HG03108 (cell line): Measurements from ENCODE around the gene PA2G4.
"Not testable (repeated sequence)": the region's sequence is repeated elsewhere in the genome, so short reads cannot be mapped to it uniquely, and the experiment has no call there.

ENCODE experiments used
- ATAC-seq: cut with Tn5 transposase; IDR thresholded peaks from one replicate; pipeline ENCODE4 v1.9.1; 2021; ENCODE audit warnings: moderate library complexity; ENCODE audit not compliant: unreplicated experiment

The PA2G4 gene

DNA sequence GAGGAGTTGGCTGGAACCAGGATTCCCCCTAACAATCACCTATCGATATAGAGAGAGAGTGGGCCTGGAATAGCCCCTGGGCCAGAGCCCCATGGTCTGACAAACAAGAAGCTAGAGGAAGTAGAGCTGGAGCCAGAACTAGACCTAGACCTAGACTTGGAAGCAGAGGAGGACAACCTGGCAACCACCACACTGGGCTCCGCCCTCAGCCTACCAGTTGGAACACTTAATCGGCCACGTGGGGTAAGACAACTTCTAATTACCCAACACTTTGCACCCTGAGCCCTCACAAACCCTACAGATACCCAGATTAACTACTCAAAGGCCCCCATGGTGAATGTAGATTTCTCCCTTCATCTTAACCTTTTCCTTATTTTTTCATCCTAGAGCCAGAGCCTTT is 4.6 kb upstream of the PA2G4 start:
- no peak for ATAC-seq

DNA sequence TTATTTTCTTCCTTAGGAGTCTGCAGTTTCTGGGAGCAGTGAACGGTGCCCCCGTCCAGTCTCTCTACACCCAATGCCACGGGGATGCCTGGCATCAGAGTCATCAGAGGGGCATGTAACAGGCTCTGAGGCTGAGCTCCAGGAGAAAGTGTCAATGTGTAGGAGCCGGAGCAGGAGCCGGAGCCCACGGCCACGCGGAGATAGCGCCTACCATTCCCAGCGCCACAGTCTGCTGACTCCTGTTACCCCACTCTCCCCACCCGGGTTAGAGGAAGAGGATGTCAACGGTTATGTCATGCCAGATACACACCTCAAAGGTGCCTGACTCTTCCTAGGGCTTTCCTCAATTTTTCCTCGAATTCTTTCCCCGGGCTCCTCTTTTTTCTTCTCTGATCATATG is 3.3 kb upstream of the PA2G4 start:
- no peak for ATAC-seq

DNA sequence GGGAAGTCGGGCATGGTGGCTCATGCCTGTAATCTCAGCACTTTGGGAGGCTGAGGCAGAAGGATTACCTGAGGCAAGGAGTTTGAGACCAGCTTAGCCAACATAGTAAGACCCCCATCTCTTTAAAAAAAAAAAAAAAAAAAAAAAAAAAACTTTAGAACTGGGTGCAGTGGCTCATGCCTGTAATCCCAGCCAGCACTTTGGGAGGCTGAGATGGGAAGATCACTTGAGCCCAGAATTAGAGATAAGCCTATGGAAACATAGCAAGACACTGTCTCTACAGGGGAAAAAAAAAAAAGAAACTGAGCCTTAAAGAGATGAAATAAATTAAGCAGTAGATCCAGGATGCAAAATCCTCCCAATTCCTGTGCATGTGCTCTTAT is 1.7 kb upstream of the PA2G4 start:
- no peak for ATAC-seq

GRCh38 chr12:56103066-56103711 is 1.2 kb upstream of the PA2G4 start:
- no peak for ATAC-seq

- no peak for ATAC-seq
These were observed 593 bp upstream of the PA2G4 start for GRCh38 chr12:56103823-56104108.

DNA sequence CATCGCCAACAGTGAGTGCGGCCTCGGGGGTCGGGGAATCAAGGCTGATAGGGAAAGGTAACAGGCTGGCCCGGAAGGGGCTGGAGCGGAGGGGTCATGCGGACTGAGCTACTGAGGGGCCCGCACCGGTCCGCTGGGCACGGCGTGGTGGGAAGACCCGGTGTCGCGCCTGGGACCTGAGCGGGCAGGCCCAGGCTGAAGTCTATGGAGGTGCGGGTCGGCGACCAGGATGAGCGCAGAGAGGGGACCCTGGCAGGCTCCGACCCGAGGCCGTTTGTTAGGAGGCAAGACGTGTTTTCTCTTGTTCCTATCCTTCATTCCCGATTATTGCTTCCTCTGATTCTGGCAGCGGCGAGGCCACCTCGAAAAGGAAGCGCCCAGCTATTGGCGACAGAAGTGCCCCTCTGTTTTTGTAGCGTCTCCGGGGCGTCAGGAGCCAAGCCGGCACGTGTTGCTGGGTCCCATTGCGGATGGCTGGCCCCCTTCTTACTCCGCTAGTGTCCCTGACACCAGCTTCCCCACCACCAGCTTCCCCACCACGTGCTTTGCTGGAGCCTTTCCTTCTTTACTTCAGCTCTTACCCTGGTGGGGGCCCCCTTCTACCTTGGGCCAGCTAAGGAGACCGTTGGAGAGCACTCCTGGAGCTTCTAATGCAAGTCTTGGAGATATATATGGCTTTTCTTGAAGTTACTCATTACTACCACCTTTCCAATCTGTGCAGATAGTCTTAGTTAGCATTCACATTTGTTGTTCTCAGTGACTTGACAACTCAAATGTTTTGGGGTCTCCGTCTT is 653 bp downstream of the PA2G4 start:
- peak; percentile 4 for ATAC-seq

- ATAC-seq: no peak
These were observed 1.2 kb downstream of the PA2G4 start for GRCh38 chr12:56105609-56105902.

DNA sequence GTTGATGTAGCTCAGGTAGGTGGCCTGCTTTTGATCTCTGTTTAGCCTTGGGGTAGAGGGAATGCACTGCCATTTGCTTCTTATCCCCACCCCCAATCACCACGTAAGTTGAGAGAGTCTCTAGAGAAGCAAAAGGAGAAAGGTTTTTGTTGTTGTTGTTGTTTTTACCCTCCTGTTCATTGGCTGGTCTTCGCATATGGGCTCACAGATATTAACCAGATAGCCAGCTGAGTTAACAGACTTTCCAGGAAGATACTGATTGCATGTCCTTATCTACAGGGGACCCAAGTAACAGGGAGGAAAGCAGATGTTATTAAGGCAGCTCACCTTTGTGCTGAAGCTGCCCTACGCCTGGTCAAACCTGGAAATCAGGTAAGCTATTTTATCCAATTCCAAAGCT is 2.9 kb downstream of the PA2G4 start:
- no peak for ATAC-seq

- ATAC-seq: no peak
These were observed 6.2 kb downstream of the PA2G4 start for GRCh38 chr12:56110571-56110970.

DNA sequence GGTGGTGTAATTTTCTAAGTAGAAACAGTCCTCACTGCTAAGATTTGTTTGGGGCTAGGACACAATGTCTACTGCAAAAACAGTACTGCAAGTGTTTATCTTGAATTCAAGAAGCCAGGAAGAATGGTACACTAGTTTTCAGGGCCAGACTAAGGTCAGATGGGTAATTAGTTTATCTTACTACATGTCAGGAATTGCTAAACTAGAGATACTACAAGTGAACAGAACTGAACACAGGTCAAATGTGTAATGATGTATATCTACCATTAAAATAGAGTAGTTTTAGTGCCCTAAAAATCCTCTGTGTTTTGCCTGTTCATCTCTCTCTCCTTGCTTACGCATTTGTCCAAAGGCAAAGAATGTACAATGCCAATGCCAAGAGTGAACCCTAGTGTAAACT is 9.7 kb downstream of the PA2G4 start:
- ATAC-seq: no peak

DNA sequence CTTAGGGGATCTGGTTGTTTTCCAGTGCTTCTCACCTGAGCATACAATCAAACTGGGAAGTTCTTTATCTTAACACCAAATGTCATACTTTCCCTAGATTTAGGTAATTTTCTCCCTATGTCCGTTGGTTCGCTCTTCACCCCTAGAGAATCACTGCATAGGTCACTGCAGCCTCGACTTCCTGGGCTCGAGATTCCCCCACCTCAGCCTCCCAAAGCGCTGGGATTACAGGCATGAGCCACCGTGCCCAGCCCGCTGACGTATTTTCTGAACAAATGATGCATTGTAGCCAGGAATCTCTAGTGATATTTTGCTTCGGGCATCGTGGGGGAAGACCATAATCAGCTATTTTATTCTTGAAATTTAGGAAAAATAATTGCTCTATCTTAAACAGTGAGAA is 11.0 kb downstream of the PA2G4 start:
- no peak for ATAC-seq

GRCh38 chr12:56116267-56117081 is 12.1 kb downstream of the PA2G4 start, which contains the start of gene RPL41:
RPL41 (plus strand) TSS chr12:56116633.
- peak; percentile 34 for ATAC-seq

- not testable (repeated sequence) for ATAC-seq
These were observed 12.8 kb downstream of the PA2G4 start for GRCh38 chr12:56117082-56117706.

DNA sequence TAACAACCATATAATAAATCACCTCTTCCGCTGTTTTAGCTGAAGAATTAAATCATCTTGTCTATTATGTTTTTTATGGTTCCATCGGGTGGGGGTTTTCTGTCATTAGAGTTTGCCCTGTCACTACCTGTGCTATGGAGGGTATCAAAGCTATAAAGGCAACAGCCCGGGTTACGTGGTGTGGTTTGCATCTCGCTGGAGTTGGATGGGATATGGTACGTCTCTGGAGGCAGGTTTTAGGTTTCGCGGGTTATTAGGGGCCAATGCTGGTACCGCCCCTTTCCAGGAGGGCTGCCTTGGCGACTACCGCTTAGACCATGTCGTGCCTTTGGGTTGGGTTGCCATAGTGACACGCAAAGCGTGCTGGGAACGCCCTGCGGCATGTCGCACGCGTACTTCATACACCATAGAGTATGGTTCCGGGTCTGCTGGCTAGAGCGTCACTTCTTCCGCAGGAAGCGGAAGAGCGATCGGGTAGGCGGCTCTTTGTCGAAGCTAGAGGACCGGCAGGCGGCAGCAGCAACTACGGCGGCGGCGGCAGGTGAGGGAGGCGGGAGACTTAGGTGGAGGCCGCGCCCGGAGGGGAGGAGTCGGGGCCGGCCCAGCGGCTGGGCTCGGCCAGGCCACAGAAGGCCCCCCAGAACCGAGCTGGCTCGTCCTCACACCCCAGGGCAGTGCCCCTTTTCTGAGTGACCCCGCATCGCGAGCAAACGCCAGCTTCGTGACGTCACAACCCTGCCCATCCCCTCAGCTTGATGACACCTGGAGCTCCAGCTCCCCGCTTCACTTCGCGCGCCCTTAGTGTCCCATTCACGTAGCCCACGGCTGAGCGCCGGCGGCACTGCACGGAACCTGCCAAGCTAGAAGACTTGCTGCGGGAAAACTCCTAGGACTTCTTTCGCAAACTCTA is 13.7 kb downstream of the PA2G4 start, which contains the start of gene ZC3H10:
Gene ZC3H10, plus strand, starts transcription at position 489 of the 910 bp plus-strand sequence. CDS start 2,297 bp downstream, outside the sequence.
- ATAC-seq: peak; percentile 84

GRCh38 chr12:56118688-56119357 is 14.5 kb downstream of the PA2G4 start:
- ATAC-seq: peak; percentile 5

- ATAC-seq: no peak
These were observed 15.0 kb downstream of the PA2G4 start for GRCh38 chr12:56119361-56119796.

- no peak for ATAC-seq
These were observed 15.9 kb downstream of the PA2G4 start for GRCh38 chr12:56120158-56120846.

DNA sequence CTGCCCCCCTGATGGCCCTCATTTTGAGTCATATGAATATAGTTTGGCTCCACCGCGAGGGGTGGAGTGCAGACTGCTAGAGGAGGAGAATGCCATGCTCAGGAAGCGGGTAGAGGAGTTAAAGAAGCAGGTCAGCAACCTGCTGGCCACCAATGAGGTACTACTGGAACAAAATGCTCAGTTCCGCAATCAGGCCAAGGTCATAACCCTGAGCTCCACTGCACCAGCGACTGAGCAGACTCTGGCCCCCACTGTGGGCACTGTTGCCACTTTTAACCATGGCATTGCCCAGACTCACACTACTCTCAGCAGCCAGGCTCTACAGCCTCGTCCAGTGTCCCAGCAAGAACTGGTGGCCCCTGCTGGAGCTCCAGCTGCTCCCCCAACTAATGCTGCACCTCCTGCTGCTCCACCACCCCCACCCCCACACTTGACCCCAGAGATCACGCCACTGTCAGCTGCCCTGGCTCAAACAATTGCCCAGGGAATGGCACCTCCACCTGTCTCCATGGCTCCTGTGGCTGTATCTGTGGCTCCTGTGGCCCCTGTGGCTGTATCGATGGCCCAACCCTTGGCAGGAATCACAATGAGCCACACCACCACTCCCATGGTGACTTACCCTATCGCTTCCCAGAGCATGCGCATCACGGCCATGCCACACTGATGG is 17.0 kb downstream of the PA2G4 start:
- no peak for ATAC-seq

DNA sequence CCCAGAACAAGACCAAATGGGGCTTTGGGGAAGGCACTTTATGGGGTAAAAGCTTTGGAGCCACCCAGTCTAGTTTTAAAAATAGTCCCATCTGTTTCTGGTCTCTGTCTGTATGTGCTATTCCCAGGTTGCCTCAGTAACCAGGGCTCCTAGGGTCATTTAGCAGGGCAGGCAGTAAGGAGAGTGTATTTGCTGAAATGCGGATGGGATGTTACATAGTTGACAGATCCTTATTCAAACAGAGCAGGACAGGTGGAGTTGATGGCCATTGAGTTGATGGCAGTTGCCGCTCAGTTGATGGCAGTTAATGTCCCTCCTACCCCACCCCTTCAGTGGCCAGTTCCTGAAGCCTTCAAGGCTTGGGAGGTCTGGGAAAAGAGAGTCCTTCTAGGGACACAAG is 18.3 kb downstream of the PA2G4 start:
- no peak for ATAC-seq
